Measurements from ENCODE around the gene LBHD2.

LBHD2 gene

DNA sequence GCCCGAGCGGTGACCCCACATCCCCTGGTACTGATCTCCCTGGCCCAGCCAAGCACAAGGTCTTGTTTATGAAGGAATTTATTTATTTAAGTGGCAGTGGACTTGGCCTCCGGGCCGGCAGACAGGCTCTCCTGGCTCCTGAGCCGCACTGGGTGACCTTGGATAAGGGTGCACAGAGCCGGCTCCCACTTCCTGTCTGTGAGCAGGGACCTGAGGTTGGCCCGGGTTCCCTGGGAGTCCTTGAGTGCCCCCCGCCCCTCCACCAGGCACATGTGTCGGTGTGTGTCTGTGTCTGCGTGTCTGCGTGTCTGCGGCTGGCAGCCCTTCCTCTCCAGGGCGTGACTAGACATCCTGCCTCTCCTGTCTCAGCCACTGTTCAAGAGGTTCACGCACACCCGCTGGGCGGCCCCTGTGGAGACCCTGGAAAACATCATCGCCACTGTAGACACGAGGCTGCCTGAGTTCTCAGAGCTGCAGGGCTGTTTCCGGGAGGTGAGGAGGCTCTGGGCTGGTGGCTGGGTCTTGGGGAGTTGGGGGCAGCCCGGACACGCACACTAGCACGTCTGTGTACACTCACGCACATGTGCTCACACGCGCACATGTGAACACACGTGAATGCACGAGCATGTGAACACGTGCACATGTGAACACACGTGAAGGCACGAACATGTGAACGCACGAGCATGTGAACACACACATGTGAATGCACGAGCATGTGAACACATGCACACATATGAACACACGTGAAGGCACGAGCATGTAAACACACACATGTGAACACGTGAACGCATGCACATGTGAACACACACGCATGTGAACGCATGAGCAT lies 48.6 kb downstream of the LBHD2 start:
- DNase-seq (ENCODE audit: low read depth in 2 of 2) = no peak

DNA sequence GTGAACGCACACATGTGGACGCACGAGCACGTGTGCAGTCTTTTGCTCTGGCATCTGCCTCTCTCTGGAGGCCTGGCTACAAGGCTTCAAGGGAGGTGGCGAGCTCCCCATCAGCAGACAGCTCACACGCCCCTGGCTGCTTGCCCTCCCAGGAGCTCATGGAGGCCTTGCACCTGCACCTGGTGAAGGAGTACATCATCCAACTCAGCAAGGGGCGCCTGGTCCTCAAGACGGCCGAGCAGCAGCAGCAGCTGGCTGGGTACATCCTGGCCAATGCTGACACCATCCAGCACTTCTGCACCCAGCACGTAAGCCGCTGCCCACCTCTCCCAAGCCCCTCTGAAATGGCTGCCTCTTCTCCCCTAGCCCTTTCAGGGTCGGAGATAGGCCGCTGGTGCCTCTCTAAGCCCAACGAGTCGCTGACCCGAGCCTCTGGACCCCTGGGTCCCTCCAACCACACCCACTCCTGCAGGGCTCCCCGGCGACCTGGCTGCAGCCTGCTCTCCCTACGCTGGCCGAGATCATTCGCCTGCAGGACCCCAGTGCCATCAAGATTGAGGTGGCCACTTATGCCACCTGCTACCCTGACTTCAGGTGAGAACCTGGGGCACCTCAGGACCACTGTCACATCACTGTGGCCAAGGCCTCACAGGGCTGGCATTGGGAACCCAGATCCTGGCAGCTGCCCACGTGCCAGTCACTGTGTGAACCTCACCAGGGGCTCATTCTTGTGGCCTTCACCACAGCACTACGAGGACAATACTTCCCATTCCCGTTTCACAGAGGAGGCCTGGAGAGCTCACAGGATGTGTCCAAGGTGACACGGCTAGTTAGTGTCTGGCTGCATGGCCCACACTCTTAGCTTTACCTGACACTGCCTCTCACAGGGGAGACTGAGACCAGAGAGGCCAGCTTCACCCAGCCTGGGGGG lies 49.5 kb downstream of the LBHD2 start:
- DNase-seq (ENCODE audit: low read depth in 2 of 2) = no peak

DNA sequence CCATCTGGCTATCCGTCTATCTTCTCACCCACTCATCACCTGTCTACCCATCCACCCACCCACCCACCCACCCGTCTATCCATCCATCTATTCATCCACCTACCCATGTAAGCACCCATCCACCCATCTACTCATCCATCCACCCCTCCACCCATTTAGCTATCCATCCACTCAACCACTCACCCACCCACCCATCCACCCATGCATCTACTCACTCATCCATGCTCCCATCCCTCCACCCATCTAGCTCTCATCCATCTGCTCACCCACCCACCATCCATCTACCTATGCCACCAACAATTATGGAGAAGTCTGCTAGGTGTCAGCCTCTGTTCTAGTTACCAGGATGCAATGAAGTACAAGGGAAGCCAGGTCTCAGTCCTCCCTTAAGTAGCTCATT lies 50.4 kb downstream of the LBHD2 start:
- DNase-seq (ENCODE audit: low read depth in 2 of 2) = no peak

DNA sequence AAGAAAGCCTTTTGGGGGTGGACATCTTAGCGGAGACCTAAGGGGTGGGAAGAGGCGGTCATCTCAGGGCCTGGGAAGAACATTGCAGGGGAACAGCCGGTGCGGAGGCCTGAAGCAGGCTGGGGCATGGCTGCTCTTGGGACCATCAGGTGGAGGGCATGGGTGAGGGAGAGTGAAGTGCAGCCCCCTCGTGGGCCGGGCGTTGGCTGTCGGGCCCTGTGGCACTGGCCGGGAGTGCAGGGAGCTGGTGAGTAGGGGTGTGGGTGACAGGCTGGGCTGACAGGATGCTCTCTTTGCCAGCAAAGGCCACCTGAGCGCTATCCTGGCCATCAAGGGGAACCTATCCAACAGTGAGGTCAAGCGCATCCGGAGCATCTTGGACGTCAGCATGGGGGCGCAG lies 50.9 kb downstream of the LBHD2 start:
- no peak for DNase-seq (ENCODE audit: low read depth in 2 of 2)

DNA sequence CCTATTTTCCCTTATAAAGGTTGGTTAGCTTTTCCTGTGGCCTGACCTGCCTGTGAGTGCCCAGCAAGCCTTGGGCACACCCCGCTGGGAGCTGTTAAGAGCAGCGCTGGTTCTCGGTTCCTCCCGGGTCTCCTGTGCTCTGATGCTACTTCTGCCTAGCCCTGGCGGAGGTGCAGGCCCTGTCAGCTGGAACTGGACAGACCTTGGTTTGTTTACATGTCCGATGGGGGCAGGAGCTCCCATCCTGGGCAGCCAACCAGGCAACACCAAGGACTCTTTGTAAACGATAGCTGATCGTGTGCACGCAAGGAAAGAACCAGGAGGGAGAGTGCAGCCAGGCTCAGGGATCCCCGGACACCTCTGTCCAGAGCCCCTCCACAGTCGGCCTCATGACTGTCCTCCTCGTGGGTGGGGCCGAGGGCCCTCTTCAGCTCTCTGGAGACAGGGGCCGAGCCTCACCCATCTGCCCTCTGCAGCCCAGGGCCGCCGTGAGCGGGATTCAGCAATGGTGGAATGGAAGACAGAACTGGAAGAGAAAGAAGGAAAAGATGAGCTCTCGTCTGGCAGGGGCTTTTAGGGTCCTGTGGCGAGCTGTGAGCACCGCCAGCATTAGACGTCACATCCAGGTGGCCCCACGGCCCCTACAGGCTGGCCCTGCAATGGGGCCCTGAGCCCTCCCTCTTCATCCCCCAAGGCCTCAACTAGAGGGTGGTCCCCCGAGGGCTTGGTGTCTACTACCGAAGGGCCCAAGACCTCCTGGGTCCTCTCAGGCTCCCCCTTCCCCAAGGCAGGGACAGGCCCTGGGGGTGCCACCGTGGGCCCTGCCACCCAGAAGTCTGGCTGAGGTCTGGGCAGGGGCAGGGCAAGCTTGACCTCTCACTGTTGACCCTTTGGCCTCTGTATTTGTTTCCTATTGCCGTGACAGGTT lies 51.6 kb downstream of the LBHD2 start:
- DNase-seq (ENCODE audit: low read depth in 2 of 2) = no peak

DNA sequence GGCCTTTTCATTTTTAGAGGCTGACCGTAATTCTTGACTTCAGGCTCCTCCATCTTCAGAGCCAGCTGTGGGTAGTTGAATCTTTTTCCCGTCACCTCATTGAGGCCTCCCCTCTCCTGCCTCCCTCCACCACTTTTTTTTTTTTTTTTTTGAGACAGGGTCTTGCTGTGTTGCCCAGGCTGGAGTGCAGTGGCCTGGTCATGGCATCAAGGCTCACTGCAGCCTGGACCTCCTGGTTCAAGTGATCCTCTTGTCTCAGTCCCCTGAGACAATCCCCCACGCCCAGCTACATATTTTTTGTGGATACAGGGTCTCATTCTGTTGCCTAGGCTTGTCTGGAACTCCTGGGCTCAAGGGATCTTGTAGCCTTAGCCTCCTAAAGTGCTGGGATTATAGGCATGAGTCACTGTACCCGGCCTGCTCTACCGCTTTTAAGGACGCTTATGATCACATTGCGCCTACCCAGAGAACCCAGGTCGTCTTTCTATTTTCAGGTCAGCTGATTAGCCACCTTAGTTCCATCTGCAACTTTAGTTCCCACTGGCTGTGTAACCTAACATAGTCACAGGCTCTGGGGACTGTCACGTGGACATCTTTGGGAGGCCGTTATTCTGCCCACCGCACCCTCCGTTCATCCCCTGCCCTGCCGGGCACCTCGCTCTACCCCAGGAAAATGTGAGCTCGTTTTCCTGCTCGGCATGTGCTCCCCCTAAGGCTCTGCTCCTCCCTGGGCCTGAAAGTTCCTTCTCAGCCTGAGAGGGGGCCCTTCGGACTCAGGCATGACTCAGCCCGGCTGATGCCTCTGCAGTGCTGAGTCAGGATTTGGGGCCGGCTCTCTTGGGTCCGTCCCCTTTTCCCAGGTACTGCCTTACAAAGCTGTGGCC lies 52.6 kb downstream of the LBHD2 start:
- no peak for DNase-seq (ENCODE audit: low read depth in 2 of 2)

DNA sequence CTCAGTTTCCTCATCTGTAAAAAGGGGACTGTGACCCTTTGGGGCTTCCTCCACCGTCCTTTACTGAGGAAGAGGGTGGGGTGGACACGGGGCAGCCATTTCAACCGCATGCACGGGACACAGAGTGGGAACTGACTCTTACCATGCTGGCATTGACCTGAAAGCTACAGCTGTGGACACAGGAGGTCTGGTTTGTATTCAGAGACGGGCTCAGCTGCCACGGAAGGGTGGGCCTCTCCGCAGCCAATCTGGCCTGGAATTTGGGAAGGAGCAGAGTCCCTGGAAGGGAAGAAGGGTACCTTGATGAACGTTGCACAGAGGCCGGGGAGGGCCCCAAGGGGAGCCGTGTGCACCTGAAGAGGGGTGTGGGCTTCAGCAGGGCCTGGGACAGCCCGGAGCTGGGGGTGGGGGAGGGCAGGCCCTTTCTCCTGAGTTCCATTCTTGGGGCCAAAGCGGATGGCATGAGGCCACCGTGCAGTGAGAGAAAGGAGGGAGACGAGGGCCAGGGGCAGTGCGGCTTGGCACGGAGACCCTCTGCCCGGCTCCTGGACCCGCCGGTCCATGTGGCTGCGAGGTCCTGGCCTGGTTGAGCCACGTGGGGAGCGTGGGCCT lies 53.8 kb downstream of the LBHD2 start:
- DNase-seq (ENCODE audit: low read depth in 2 of 2) = no peak

DNA sequence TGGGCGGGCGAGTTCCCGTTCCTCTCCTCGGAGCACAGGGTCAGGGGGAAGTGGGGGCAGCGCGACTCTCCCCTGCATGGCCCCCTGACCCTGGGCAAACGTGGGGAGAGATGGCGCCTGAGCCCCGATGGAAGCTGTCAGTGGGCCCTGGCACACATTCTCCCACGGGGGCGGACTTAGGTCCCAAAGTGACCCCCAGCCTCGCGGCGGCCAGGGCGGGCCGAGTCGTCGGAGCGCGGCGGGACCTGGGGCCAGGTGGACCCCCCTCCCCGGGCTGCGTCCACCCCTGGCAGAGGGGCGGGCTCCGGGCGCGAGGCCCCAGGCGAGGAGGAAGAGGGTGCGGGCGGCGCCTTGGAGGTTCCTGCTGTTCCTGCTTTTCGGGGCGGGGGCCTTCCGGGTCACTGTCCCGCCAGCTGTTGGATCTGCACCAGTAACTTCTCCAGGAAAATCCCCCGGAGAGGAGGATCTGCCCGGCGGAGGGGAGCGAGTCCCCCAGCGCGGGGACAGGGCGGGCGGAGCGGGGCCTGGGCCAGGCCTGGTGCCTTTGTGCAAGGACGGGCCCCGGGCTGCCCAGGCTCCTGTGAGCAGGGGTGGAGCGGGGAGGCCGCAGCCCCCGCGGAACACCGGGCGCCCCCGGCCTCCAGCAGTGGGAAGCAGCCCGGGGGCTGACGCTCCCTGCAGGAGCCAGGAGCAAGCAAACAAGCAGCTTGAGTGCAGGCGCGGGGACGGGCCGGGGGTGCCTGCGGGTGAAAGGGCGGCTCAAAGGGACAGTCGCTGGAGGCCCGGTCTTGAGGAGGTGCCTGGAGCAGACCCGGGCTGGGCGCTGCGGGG lies 54.5 kb downstream of the LBHD2 start:
- no peak for DNase-seq (ENCODE audit: low read depth in 2 of 2)

DNA sequence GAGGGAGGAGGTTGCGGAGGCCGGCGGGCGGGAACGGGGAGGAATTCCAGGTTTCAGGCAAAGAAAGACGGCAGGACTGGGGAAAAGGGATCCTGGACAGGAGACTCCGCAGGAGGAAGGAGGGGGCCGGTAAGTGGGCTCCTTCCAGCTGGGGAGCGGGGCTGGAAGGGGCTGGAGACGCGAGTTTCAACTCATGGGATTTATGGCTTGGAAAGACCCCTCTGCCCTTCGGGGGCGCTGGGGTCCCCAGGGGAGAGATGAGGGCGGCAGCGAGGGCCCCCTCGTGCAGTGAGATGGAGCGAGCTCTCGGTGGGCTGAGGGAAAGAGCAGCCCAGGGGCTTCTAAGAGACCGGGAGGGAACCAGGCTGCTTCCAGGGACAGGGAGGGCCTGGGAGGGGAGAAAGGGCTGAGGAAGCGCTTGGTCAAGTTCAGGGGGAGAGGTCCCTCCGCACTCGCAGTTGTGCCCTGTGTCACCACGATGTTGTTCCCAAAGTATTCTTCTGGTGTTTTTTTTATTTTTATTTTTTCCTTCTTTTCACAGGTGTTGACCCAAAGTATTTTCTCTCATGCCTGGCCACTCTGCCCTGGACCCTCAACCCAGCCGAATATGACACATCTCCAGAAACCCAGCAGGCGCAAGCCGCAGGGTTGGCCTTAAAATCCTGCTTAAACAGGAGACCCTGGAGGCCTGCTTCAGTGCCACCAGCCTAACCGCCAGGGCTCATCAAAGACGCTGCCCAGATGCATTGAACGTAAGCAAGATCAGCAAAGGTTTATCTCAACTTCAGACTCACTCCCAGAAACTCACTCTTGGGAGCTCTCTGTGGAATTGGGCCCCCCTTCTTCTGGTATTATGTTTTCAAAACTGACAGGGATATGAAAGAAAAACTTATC lies 55.4 kb downstream of the LBHD2 start:
- no peak for DNase-seq (ENCODE audit: low read depth in 2 of 2)

Measured in stimulated activated CD8-positive, alpha-beta memory T cell treated with anti-CD3 and anti-CD28 coated beads, Interleukin-15, amount 100 ng/mL, for 4 hours (primary cell).